Spleen (tissue), 11 donors: ENCODE data around the gene VAMP1. TPM values are rescaled to one million over a fixed set of nuclear protein-coding genes. Genes with fewer than 3 reads are reported as not detected.

Source experiments
- DNase-seq: peaks from one replicate; pipeline ENCODE4 v3.0.0-alpha.2; 2020
- H3K27ac ChIP-seq, 8 donors: fragments of 200-600 bp; sonication (generic) in 7 of 8; 1 replicate in 4 of 8; 2 replicates in 4 of 8; pipeline versions ENCODE4 v1.5.0 to v1.8.0; 2016 to 2021; ENCODE audit warnings: inconsistent platforms in 4 of 8, mild to moderate bottlenecking in 4 of 8, moderate library complexity in 1 of 8
- H3K27me3 ChIP-seq, 7 donors: fragments of 200-600 bp; sonication (generic) in 6 of 7; replicated peaks in 1 of 7; 1 replicate in 4 of 7; 2 replicates in 3 of 7; pipeline versions ENCODE4 v1.5.0 to v1.8.0; 2016 to 2021; ENCODE audit warnings: inconsistent platforms in 3 of 7, mild to moderate bottlenecking in 1 of 7
- H3K36me3 ChIP-seq, 6 donors: fragments of 200-600 bp; sonication (generic) in 5 of 6; 1 replicate in 4 of 6; 2 replicates in 2 of 6; pipeline versions ENCODE4 v1.5.0 to v1.8.0; 2016 to 2021; ENCODE audit warnings: inconsistent platforms in 2 of 6
- H3K4me1 ChIP-seq, 6 donors: fragments of 200-600 bp; sonication (generic) in 5 of 6; 1 replicate in 3 of 6; 2 replicates in 3 of 6; pipeline versions ENCODE4 v1.5.0 to v1.8.0; 2016 to 2021; ENCODE audit warnings: inconsistent platforms in 3 of 6
- H3K4me3 ChIP-seq, 8 donors: fragments of 200-600 bp; sonication (generic) in 7 of 8; 1 replicate in 4 of 8; 2 replicates in 4 of 8; pipeline versions ENCODE4 v1.5.0 to v1.8.0; 2016 to 2021; ENCODE audit warnings: inconsistent platforms in 4 of 8, mild to moderate bottlenecking in 4 of 8, moderate library complexity in 2 of 8
- H3K9me3 ChIP-seq, 8 donors: fragments of 200-600 bp; sonication (generic) in 7 of 8; 1 replicate in 4 of 8; 2 replicates in 4 of 8; pipeline versions ENCODE4 v1.5.0 to v1.8.0; 2016 to 2021; ENCODE audit warnings: inconsistent platforms in 4 of 8
- CTCF ChIP-seq, 11 experiments: fragments of 200-600 bp in 7 of 11; fragments of 450-650 bp in 4 of 11; sonication (generic) in 4 of 11; IDR thresholded peaks in 8 of 11; conservative IDR thresholded peaks in 3 of 11; 1 replicate in 7 of 11; 2 replicates in 4 of 11; pipeline versions ENCODE4 v1.4.0 to v1.8.0; 2016 to 2021; ENCODE audit warnings: antibody characterized with exemption in 11 of 11, inconsistent platforms in 4 of 11, mild to moderate bottlenecking in 1 of 11
- POLR2A ChIP-seq, 3 donors: fragments of 450-650 bp; IDR thresholded peaks; one replicate each; pipeline ENCODE4 v1.5.1; 2017; ENCODE audit warnings: antibody characterized with exemption in 3 of 3, mild to moderate bottlenecking in 1 of 3
- POLR2AphosphoS5 ChIP-seq, 3 donors: sonication (generic); formaldehyde crosslinking; IDR thresholded peaks; one replicate each; pipeline ENCODE4 v1.5.1; 2017; ENCODE audit warnings: antibody characterized with exemption in 3 of 3
- WGBS, 5 donors: extraction: QIAGEN DNeasy Blood & Tissue Kit in 3 of 5; methylation state at CpG; one replicate each; pipeline versions ENCODE4 v1.1.5 to v1.1.7; 2013 to 2018; 5-methylcytosine and 5-hydroxymethylcytosine counted together
- intact Hi-C: fragments of 100-400 bp; cut with DNase I; formaldehyde crosslinking; loops from one replicate; pipeline ENCODE4 v1.15.0; 2023; ENCODE audit warnings: low total_unique reads
- polyA plus RNA-seq, 3 donors: library from polyadenylated mRNA; stranded (reverse); fragments of 200-250 nt; gene quantifications; one replicate each; pipeline ENCODE4 v1.2.1, GENCODE V29; 2013
- total RNA-seq, 7 donors: library from RNA; depleted of rRNA in 3 of 7; stranded (reverse); fragments of >200 nt in 3 of 7; fragmentation: NEBNext Ultra II Directional in 4 of 7; extraction: Animal tissue kit (Norgen Biotek cat#: 25700) in 4 of 7; gene quantifications; one replicate each; pipeline versions ENCODE4 v1.1.0 to v1.2.1, GENCODE V29; 2016 to 2021
- donor health status: healthy with polysubstance abuse.
- donor health status: DM: no; HTN: no; CAD: no; lungs with moderate emphysema.
- donor health status: DM: no; HTN: no; CAD: no.
- donor health status: Bipolar disorder and iron deficiency.
- donor health status: healthy.
- donor health status: DM: no; HTN: no; CAD: no.
- donor health status: DM: yes; HTN: yes; CAD: no.

The VAMP1 gene
- total and polyA plus RNA-seq, 10 donors: 11.0 to 32.5 (median 21.0) TPM

- Histone ChIP-seq H3K9me3 (no peaks in the 10 kb centered on the region), H3K4me3 (no peak overlapping the region), H3K36me3 (no peaks in the 10 kb centered on the region), H3K4me1 (peaks cover 2 to 33% (median 12%) of the 10 kb centered on the region in 6 donors), H3K27me3 (no peaks in the 10 kb centered on the region), H3K27ac (no peak overlapping the region)
- 62 to 83% (median 68%) methylated on average over 6 of the region's 6 CpGs for WGBS, 5 donors
- TF ChIP-seq CTCF (IDR thresholded peaks at IDR 0.05 in 8 of 11, conservative IDR thresholded peaks at IDR 0.05 in 3 of 11): no peak
- no peak for TF ChIP-seq POLR2A (IDR thresholded peaks at IDR 0.05)
- TF ChIP-seq POLR2AphosphoS5 (IDR thresholded peaks at IDR 0.05): no peak
- DNase-seq: no peak
- intact Hi-C loops: no loop called here
These were observed 51.7 kb downstream of the VAMP1 start for GRCh38 chr12:6418796-6419195.

- WGBS, 5 donors: 41 to 57% (median 55%) methylated on average over 3 of the region's 3 CpGs
- Histone ChIP-seq H3K27ac (peak overlapping the region in 3 of 8 donors; percentile 26 to 56 (median 55)), H3K4me3 (no peak overlapping the region), H3K36me3 (no peaks in the 10 kb centered on the region), H3K4me1 (peaks cover 0 to 23% (median 5%) of the 10 kb centered on the region in 6 donors), H3K9me3 (no peaks in the 10 kb centered on the region), H3K27me3 (no peaks in the 10 kb centered on the region)
- intact Hi-C loops: no loop called here
- TF ChIP-seq POLR2A (IDR thresholded peaks at IDR 0.05) (no peak), POLR2AphosphoS5 (IDR thresholded peaks at IDR 0.05) (peak in 1 of 3 donors; percentile 66)
- DNase-seq: no peak
These were observed 53.9 kb downstream of the VAMP1 start for GRCh38 chr12:6416596-6416995.

Other genes with a start within 250 kb of the VAMP1 start
- 1 to 10 TPM in 1 of 7 donors, under 1 TPM in 2, not detected in 4; 0.19 to 1.2 (median 0.74) TPM for gene PLEKHG6, start 160.0 kb downstream of the VAMP1 start, total RNA-seq
- under 1 TPM; 0.10 to 0.12 (median 0.11) TPM for gene PLEKHG6, start 160.0 kb downstream of the VAMP1 start, polyA plus RNA-seq
- gene TNFRSF1A, start 128.6 kb downstream of the VAMP1 start, total RNA-seq: 100 to 1,000 TPM; 153 to 578 (median 224) TPM
- gene TNFRSF1A, start 128.6 kb downstream of the VAMP1 start, polyA plus RNA-seq: 10 to 100 TPM; 22.5 to 40.6 (median 22.8) TPM
- gene SCNN1A, start 95.1 kb downstream of the VAMP1 start, total RNA-seq: 1 to 10 TPM in 6 of 7 donors, under 1 TPM in 1; 0.84 to 8.6 (median 2.0) TPM
- under 1 TPM; 0.17 to 0.22 (median 0.18) TPM for gene SCNN1A, start 95.1 kb downstream of the VAMP1 start, polyA plus RNA-seq
- gene LTBR, start 86.5 kb downstream of the VAMP1 start, total RNA-seq: 100 to 1,000 TPM in 3 of 7 donors, 10 to 100 TPM in 4; 49.0 to 155 (median 87.8) TPM
- gene LTBR, start 86.5 kb downstream of the VAMP1 start, polyA plus RNA-seq: 10 to 100 TPM; 14.4 to 29.2 (median 15.7) TPM
- 10 to 100 TPM; 49.2 to 97.2 (median 59.2) TPM for gene CD27, start 25.7 kb downstream of the VAMP1 start, total RNA-seq
- gene CD27, start 25.7 kb downstream of the VAMP1 start, polyA plus RNA-seq: 100 to 1,000 TPM; 128 to 193 (median 178) TPM
- gene TAPBPL, start 18.6 kb downstream of the VAMP1 start, total RNA-seq: 10 to 100 TPM; 35.6 to 50.1 (median 42.0) TPM
- gene TAPBPL, start 18.6 kb downstream of the VAMP1 start, polyA plus RNA-seq: 10 to 100 TPM; 15.0 to 17.1 (median 15.9) TPM
- 10 to 100 TPM; 34.0 to 94.0 (median 89.3) TPM for gene MRPL51, start 22.6 kb upstream of the VAMP1 start, total RNA-seq
- 100 to 1,000 TPM in 2 of 3 donors, 10 to 100 TPM in 1; 73.4 to 137 (median 109) TPM for gene MRPL51, start 22.6 kb upstream of the VAMP1 start, polyA plus RNA-seq
- 10 to 100 TPM; 29.9 to 49.2 (median 39.6) TPM for gene NCAPD2, start 23.4 kb upstream of the VAMP1 start, total RNA-seq
- 10 to 100 TPM; 12.0 to 14.1 (median 14.0) TPM for gene NCAPD2, start 23.4 kb upstream of the VAMP1 start, polyA plus RNA-seq
- 1,000 to 10,000 TPM in 5 of 7 donors, 100 to 1,000 TPM in 2; 998 to 1,580 (median 1,404) TPM for gene GAPDH, start 63.8 kb upstream of the VAMP1 start, total RNA-seq
- 1,000 to 10,000 TPM; 1,133 to 1,680 (median 1,180) TPM for gene GAPDH, start 63.8 kb upstream of the VAMP1 start, polyA plus RNA-seq
- gene IFFO1, start 85.4 kb upstream of the VAMP1 start, total RNA-seq: 10 to 100 TPM; 32.2 to 51.2 (median 39.7) TPM
- gene IFFO1, start 85.4 kb upstream of the VAMP1 start, polyA plus RNA-seq: 10 to 100 TPM; 27.8 to 78.3 (median 63.2) TPM
- gene NOP2, start 97.6 kb upstream of the VAMP1 start, total RNA-seq: 10 to 100 TPM; 37.0 to 58.7 (median 47.5) TPM
- 10 to 100 TPM; 25.8 to 40.7 (median 37.6) TPM for gene NOP2, start 97.6 kb upstream of the VAMP1 start, polyA plus RNA-seq
- 100 to 1,000 TPM; 202 to 272 (median 240) TPM for gene CHD4, start 136.7 kb upstream of the VAMP1 start, total RNA-seq
- 100 to 1,000 TPM; 136 to 169 (median 154) TPM for gene CHD4, start 136.7 kb upstream of the VAMP1 start, polyA plus RNA-seq
- 10 to 100 TPM; 12.9 to 26.6 (median 16.9) TPM for gene LPAR5, start 165.3 kb upstream of the VAMP1 start, total RNA-seq
- 10 to 100 TPM; 10.9 to 16.0 (median 14.9) TPM for gene LPAR5, start 165.3 kb upstream of the VAMP1 start, polyA plus RNA-seq
- 10 to 100 TPM; 13.2 to 41.7 (median 18.1) TPM for gene ACRBP, start 176.8 kb upstream of the VAMP1 start, total RNA-seq
- gene ACRBP, start 176.8 kb upstream of the VAMP1 start, polyA plus RNA-seq: 1 to 10 TPM; 7.2 to 8.8 (median 7.3) TPM
- 10 to 100 TPM; 34.5 to 68.8 (median 49.9) TPM for gene ING4, start 192.4 kb upstream of the VAMP1 start, total RNA-seq
- gene ING4, start 192.4 kb upstream of the VAMP1 start, polyA plus RNA-seq: 10 to 100 TPM; 33.0 to 56.7 (median 50.3) TPM
- gene ZNF384, start 218.7 kb upstream of the VAMP1 start, total RNA-seq: 10 to 100 TPM; 48.8 to 79.8 (median 59.0) TPM
- gene ZNF384, start 218.7 kb upstream of the VAMP1 start, polyA plus RNA-seq: 10 to 100 TPM; 18.9 to 35.9 (median 28.7) TPM
- under 1 TPM in 2 of 7 donors, not detected in 5; 0.28 to 0.30 TPM for gene PIANP, start 230.1 kb upstream of the VAMP1 start, total RNA-seq
- under 1 TPM; 0.10 to 0.24 (median 0.15) TPM for gene PIANP, start 230.1 kb upstream of the VAMP1 start, polyA plus RNA-seq